BLaER1 (cell line): ENCODE data around the gene PHKA2.

Experiments used
- H3K27ac ChIP-seq: shearing (Covaris generic); formaldehyde crosslinking; 2 replicates; pipeline ENCODE4 v1.8.1; 2022
- H3K27me3 ChIP-seq: shearing (Covaris generic); formaldehyde crosslinking; 2 replicates; pipeline ENCODE4 v1.8.1; 2022
- H3K36me3 ChIP-seq: shearing (Covaris generic); formaldehyde crosslinking; 2 replicates; pipeline ENCODE4 v1.8.1; 2022
- H3K4me1 ChIP-seq: shearing (Covaris generic); formaldehyde crosslinking; 2 replicates; pipeline ENCODE4 v1.8.1; 2022
- H3K4me2 ChIP-seq: shearing (Covaris generic); formaldehyde crosslinking; 2 replicates; pipeline ENCODE4 v1.8.1; 2022
- H3K4me3 ChIP-seq: shearing (Covaris generic); formaldehyde crosslinking; 2 replicates; pipeline ENCODE4 v1.8.1; 2022
- H3K9ac ChIP-seq: shearing (Covaris generic); formaldehyde crosslinking; 2 replicates; pipeline ENCODE4 v1.8.1; 2022
- H3K9me3 ChIP-seq: shearing (Covaris generic); formaldehyde crosslinking; 2 replicates; pipeline ENCODE4 v1.8.1; 2022
- H4K20me1 ChIP-seq: shearing (Covaris generic); formaldehyde crosslinking; 2 replicates; pipeline ENCODE4 v1.8.1; 2022
- Cebpa-rat ChIP-seq: shearing (Covaris generic); IDR thresholded peaks from 2 replicates; pipeline ENCODE4 v1.8.1; 2022

Gene PHKA2

DNA sequence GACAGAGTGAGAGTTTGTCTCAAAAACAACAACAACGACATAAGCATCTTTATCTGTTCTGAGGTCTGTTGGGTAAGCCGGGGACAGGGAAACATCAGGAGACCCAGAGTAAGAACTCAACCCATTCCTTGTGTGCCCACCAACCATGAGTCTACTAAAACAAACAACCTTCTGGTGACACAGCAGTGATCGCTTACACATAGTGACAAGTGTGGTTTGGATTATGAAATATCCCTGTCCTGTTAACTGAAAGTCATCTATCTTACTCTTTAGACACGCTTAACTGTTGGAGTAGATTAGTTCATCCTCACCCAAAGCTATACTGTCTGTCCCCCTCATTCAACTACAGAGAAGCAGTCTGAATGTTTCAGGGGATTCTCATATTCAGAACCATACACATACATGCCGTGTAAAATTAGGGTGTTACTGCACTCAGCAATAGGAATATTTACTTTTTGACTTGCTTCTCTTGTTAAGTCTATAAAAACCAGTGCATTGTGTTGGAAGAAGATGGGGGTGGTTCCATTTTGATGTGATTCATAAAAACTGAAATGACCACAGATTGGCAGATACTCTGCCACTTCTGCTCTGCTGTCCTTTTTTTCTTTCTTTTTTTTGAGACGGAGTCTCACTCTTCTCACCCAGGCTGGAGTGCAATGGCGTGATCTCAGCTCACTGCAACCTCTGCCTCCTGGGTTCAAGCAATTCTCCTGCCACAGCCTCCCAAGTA lies 27.4 kb downstream of the PHKA2 start:
- no peak overlapping the region for H3K9ac ChIP-seq
- H3K27ac ChIP-seq: no peak overlapping the region
- H3K4me2 ChIP-seq: no peak overlapping the region
- H3K9me3 ChIP-seq: no peaks in the 10 kb centered on the region
- peaks cover 32% of the 10 kb centered on the region for H4K20me1 ChIP-seq
- TF ChIP-seq Cebpa-rat: no peak
- no peak overlapping the region for H3K4me3 ChIP-seq
- H3K4me1 ChIP-seq: no peaks in the 10 kb centered on the region
- H3K36me3 ChIP-seq: peaks cover 17% of the 10 kb centered on the region
- H3K27me3 ChIP-seq: peaks cover 12% of the 10 kb centered on the region

DNA sequence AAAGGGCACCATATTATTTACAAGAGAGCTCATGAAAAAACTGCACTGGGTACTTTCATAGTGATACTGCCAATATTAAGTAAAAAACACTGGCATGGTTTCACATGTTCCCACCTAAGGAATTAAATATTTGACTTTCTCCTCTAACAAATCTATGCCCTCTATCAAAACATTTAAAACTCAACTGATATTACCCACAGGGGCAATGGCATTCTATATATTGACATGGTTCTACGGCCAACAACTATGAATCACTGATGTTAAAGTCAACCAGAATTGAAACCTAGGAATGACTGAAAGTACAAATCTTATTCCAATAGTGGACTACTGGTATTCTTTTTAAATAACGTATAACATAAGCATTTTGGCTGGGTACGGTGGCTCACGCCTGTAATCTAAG lies 28.2 kb downstream of the PHKA2 start:
- no peak overlapping the region for H3K4me3 ChIP-seq
- no peak overlapping the region for H3K4me2 ChIP-seq
- no peaks in the 10 kb centered on the region for H3K9me3 ChIP-seq
- no peak overlapping the region for H3K9ac ChIP-seq
- peaks cover 33% of the 10 kb centered on the region for H4K20me1 ChIP-seq
- H3K4me1 ChIP-seq: no peaks in the 10 kb centered on the region
- H3K27me3 ChIP-seq: peaks cover 20% of the 10 kb centered on the region
- H3K36me3 ChIP-seq: peaks cover 25% of the 10 kb centered on the region
- no peak for TF ChIP-seq Cebpa-rat
- no peak overlapping the region for H3K27ac ChIP-seq

DNA sequence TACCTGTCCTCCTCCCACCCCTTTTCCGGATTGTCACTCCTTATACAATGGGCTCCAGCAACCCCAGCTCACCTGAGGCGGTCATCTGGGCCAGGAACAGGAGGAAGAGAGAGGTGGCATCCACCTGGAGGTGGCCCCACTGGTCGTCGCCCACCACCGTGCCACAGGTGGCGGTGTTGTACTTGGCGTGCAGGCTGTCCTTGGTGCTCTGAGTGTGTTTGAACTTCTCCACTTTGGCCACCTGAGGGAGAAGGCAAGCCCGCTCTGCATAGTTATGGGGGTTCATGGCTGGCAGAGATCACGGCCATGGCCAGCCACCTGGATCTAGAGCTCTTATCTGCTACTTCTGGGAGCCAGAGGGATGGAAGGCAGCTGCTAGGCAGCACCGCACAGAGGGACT lies 32.9 kb downstream of the PHKA2 start:
- H3K9me3 ChIP-seq: no peaks in the 10 kb centered on the region
- peaks cover 62% of the 10 kb centered on the region for H3K36me3 ChIP-seq
- H4K20me1 ChIP-seq: peaks cover 35% of the 10 kb centered on the region
- no peak overlapping the region for H3K9ac ChIP-seq
- no peak for TF ChIP-seq Cebpa-rat
- peaks cover 42% of the 10 kb centered on the region for H3K27me3 ChIP-seq
- no peaks in the 10 kb centered on the region for H3K4me1 ChIP-seq
- no peak overlapping the region for H3K4me2 ChIP-seq
- no peak overlapping the region for H3K27ac ChIP-seq
- H3K4me3 ChIP-seq: no peak overlapping the region

DNA sequence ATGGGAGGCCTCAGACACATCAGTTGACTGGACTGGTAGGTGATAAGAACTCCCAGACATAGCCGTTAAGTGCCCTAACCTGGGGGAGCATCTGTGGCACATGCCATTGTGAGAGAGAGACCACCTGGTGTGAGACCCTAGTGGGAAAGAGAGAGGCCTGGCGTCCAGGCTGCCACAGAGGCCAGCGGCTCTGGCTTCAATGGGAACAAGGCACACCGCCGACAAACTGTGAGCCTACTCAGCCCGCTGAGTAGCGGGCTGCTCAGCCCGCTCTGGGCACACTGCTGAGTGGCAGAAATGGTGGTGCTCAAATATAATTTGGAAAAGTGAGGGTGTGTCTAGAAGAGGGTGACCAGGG lies 34.0 kb downstream of the PHKA2 start:
- peaks cover 45% of the 10 kb centered on the region for H3K27me3 ChIP-seq
- H3K36me3 ChIP-seq: peaks cover 66% of the 10 kb centered on the region

DNA sequence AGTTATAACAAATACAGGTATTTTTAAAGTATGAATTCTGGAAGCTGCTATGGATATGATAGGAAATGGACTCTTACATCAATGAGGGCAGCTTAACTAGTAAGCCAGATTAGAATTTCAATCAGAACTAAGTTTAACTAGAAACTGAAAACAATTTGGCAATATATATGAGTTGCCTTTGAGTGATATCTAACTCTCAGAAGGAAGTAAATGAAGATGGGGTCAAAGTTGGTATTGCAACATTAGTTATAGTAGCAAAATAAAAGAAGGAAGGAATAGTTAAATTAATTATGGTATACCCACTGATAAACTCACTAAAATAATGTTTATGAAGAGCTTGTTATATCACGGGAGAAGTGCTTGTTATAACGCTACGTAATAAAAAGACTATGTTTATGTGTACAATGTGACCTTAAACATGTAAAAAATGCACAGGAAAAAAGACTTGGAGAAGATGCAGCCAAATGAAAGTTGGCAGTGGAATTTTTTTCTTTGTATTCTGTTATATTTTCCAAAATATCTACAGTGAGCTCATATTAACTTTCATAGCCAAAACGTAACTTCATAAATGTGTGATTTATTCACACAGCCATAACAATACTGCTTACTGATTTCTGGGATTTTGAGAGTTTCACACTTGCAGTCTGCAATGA lies 34.5 kb downstream of the PHKA2 start:
- no peaks in the 10 kb centered on the region for H3K9me3 ChIP-seq
- H3K27me3 ChIP-seq: peaks cover 50% of the 10 kb centered on the region
- no peak for TF ChIP-seq Cebpa-rat

More for the DNA sequence above, 34.0 kb downstream of the PHKA2 start:
- no peak overlapping the region for H3K27ac ChIP-seq
- no peaks in the 10 kb centered on the region for H3K9me3 ChIP-seq
- no peak overlapping the region for H3K9ac ChIP-seq
- H3K4me3 ChIP-seq: no peak overlapping the region
- no peak overlapping the region for H3K4me2 ChIP-seq
- no peak for TF ChIP-seq Cebpa-rat
- H3K4me1 ChIP-seq: no peaks in the 10 kb centered on the region
- H4K20me1 ChIP-seq: peaks cover 34% of the 10 kb centered on the region; the same call in 1 of the 2 replicates

DNA sequence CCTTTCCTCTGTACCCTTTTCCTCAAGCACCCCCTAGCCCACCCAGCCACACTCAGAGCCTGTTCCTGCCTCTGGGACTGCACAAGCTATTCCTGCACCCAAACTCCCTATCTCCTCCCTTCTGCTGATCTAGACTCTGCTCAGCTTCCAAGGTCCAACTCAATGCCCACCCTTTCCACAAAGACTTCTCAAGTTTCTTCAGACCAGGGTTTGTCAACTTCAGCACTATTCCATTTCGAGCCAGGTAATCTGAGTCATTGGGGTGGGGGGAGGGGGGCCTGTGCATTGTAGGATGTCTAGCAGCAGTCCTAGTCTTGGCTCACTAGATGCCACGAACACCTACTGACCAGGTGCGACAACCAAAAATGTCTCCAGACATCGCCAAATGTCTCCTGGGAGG lies 37.3 kb downstream of the PHKA2 start:
- Histone ChIP-seq H4K20me1 (peaks cover 25% of the 10 kb centered on the region; the same call in 1 of the 2 replicates), H3K4me2 (no peak overlapping the region), H3K27me3 (peaks cover 72% of the 10 kb centered on the region), H3K9ac (no peak overlapping the region), H3K9me3 (no peaks in the 10 kb centered on the region), H3K4me1 (no peaks in the 10 kb centered on the region), H3K4me3 (no peak overlapping the region), H3K27ac (no peak overlapping the region), H3K36me3 (peaks cover 81% of the 10 kb centered on the region)
- TF ChIP-seq Cebpa-rat: no peak

More for the DNA sequence above, 34.5 kb downstream of the PHKA2 start:
- Histone ChIP-seq H3K4me2 (no peak overlapping the region), H3K4me1 (no peaks in the 10 kb centered on the region), H3K27ac (no peak overlapping the region), H3K9ac (no peak overlapping the region), H4K20me1 (peaks cover 34% of the 10 kb centered on the region; the same call in 1 of the 2 replicates), H3K4me3 (no peak overlapping the region), H3K36me3 (peaks cover 70% of the 10 kb centered on the region)

DNA sequence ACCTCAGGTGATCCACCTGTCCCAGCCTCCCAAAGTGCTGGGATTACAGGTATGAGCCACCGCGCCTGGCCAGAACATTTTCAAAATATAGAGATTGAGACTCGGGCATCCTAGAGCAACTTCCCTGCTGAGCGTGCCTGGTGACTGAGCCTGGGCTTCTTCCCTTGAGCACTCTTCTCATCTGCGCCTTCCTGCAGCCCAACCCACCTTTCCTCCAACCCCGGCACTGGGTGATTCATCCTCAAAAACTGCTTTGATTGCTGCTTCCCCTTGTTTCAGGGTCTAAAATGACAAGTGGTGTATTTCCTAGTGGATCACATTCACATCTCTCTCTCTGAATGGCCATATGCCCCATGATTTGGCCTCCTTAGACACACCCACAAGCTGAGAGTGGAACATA lies 37.8 kb downstream of the PHKA2 start:
- Histone ChIP-seq H3K4me3 (no peak overlapping the region), H3K9me3 (no peaks in the 10 kb centered on the region), H3K4me1 (no peaks in the 10 kb centered on the region), H3K27me3 (peaks cover 73% of the 10 kb centered on the region), H3K27ac (no peak overlapping the region), H4K20me1 (peaks cover 25% of the 10 kb centered on the region; the same call in 1 of the 2 replicates), H3K4me2 (no peak overlapping the region), H3K9ac (no peak overlapping the region), H3K36me3 (peaks cover 81% of the 10 kb centered on the region)
- TF ChIP-seq Cebpa-rat: no peak

DNA sequence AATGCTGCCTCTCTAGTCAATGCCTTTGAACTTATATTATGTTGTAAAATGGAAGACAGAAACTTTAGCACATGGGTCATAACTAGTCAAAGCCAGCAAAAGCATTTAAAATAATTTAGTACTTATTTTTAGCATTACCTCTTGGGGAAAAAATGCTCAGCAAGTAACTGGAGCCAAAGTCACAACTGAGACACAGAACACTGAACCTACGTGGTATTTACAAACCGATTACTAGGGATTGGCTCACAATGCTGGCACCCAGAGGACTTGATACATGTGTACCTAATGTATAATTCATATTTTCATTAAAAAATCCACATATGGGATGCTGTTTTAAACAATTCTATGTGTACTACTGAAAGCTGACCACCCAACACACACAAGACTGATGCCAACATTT lies 38.4 kb downstream of the PHKA2 start:
- Histone ChIP-seq H3K4me1 (no peaks in the 10 kb centered on the region), H3K36me3 (peaks cover 81% of the 10 kb centered on the region), H3K27ac (no peak overlapping the region), H3K9me3 (no peaks in the 10 kb centered on the region), H4K20me1 (peaks cover 22% of the 10 kb centered on the region; the same call in 1 of the 2 replicates), H3K4me2 (no peak overlapping the region), H3K4me3 (no peak overlapping the region), H3K9ac (no peak overlapping the region), H3K27me3 (peaks cover 67% of the 10 kb centered on the region)
- TF ChIP-seq Cebpa-rat: no peak

DNA sequence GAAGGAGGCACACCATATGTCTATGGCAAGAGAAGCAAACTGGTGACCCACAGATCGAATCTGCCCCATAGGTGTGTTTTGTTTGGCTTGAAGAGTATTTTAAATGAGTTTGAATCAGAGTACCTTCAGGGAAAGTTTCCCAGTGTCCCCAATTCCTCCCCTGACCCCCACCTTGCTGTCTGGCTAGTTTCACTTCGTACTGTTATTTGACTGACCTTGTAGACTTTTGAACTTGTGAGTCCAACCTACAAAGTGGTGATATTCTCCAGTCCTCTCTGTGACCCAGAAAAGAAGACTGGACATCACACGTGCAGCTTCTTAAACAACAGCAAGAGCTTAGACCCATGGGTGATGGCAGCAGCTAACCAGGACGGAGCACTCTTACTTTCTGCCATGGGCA lies 39.4 kb downstream of the PHKA2 start:
- peaks cover 15% of the 10 kb centered on the region; the same call in 1 of the 2 replicates for H4K20me1 ChIP-seq
- TF ChIP-seq Cebpa-rat: no peak
- H3K27me3 ChIP-seq: peaks cover 63% of the 10 kb centered on the region
- H3K36me3 ChIP-seq: peaks cover 76% of the 10 kb centered on the region
- no peak overlapping the region for H3K27ac ChIP-seq
- no peak overlapping the region for H3K9ac ChIP-seq
- H3K4me3 ChIP-seq: no peak overlapping the region
- no peaks in the 10 kb centered on the region for H3K9me3 ChIP-seq
- H3K4me1 ChIP-seq: no peaks in the 10 kb centered on the region
- H3K4me2 ChIP-seq: no peak overlapping the region

DNA sequence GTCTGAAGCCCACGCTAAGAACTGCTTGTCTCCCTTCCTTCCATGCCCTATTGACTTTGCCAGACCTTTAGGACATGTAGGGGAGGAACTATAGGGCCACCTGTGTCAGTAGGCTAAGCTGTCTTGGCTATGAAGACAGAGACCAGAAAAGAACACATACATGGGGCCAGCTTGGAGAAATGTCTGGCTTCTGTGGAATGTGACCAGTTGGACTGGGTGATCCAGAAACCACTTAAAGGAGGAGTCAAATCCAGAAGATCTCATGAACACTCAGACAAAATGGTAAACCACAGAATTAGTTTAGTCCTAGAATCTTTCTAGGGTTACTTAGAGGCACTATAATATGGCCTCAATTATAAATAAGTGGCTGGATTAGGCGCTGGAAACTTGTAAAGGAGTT lies 42.0 kb downstream of the PHKA2 start:
- no peak overlapping the region for H3K4me3 ChIP-seq
- no peak overlapping the region for H3K4me2 ChIP-seq
- peaks cover 71% of the 10 kb centered on the region for H3K36me3 ChIP-seq

More for the DNA sequence above, 42.0 kb downstream of the PHKA2 start:
- Histone ChIP-seq H4K20me1 (peaks cover 9% of the 10 kb centered on the region; the same call in 1 of the 2 replicates), H3K27me3 (peaks cover 63% of the 10 kb centered on the region), H3K9ac (no peak overlapping the region), H3K4me1 (0 out of 2 replicates have a peak, but pooled peaks cover 7% of the 10 kb centered on the region), H3K27ac (no peak overlapping the region), H3K9me3 (no peaks in the 10 kb centered on the region)
- no peak for TF ChIP-seq Cebpa-rat
